HUDEP-2 (cell line): Measurements from ENCODE around the gene PTTG1.

ENCODE experiments used
- DNase-seq, 76 experiments: peaks; one replicate each; lab custom pipeline; 2025; ENCODE audit not compliant: unreplicated experiment in 76 of 76; lab: John Stamatoyannopoulos, UW

The PTTG1 gene

GRCh38 chr5:160421625-160422258, at the start of gene PTTG1:
PTTG1 (plus strand) TSS chr5:160421855; CDS start chr5:160422313, 458 bp downstream.
- DNase-seq = peak; percentile 24 to 96 (median 92)

GRCh38 chr5:160375166-160375565, 46.5 kb upstream of the PTTG1 start:
- no peak for DNase-seq

GRCh38 chr5:160375701-160376100, 46.0 kb upstream of the PTTG1 start:
- no peak for DNase-seq

- no peak for DNase-seq
Measured at GRCh38 chr5:160376416-160376815, 45.2 kb upstream of the PTTG1 start.

- no peak for DNase-seq
Measured at GRCh38 chr5:160377651-160378050, 44.0 kb upstream of the PTTG1 start.

DNA sequence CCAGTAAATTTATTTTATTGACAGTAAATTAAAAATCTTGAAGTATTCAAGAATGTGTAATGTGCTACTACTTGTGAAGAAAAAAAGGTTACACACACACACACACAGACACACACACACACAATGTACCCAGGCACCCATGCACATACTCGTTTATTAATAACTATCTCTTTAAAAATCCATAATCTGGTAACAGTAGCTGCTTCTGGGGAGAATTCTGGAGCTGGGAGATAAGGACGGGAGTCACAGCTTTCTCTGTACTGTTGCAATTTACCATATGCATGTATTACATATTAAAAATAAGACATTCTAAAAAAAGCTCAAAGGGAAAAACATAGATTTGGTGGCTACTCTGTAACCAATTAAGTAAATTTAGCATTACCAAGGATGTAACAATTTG, 43.3 kb upstream of the PTTG1 start:
- DNase-seq = peak in 14 of 76 experiments; percentile 4 to 59 (median 18)

DNA sequence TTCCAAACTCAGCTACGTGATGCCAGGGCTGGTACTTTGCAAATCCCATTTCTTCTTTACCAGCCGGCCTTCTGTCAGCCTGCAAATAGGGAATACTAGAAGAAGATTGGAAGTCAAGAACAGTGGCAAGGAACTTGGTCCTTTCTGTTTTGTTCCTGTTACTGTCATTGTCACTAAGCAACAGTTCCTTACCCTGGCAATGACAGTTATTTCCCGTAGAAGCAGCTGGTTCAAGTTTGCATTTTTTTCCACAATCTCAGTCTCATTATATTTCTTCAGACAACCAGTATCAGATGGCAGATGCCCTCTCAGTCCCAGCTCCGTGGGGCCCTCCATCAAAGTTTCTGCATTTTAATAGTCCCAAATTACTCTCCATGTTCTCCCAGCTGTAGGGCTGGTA, 42.1 kb upstream of the PTTG1 start:
- DNase-seq = no peak

DNA sequence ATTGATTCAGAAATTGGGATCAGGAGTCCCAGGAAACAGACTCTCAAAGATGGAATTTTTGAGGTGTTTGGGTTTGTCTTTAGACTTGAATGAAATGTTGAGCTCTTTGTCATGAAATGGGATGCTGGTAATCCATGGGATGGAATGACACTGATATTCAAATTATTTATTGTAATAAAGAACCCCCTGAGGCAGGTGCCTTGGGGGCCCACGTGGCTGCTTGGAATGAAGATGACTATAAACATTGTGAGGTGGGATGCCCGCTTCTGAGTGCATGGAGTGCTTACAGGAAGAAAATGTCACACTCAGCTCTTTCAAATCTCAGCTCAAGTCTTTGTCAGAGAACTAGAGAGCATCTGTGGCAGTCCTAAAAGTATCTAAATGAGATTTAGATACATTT, 41.6 kb upstream of the PTTG1 start:
- no peak for DNase-seq

GRCh38 chr5:160382346-160382745, 39.3 kb upstream of the PTTG1 start:
- DNase-seq = no peak

DNA sequence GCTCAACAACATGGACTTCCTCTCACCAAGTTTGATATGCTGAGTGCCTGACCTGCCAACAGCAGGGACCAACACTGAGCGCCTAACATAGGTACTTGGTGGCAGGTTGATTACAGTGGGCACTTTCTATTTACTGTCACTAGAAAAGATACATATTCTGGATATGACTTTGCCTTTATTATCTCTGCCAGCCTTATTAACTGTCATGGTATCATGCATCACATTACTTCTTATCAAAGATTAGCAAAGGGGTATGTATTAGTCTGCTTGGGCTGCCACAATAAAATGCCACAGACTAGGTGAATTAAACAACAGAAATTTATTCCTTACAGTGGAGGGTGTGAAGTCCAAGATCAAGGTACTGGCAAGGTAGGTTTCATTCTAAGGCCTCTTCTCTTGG, 37.0 kb upstream of the PTTG1 start:
- DNase-seq = peak in 1 of 76 experiments; percentile 18

DNA sequence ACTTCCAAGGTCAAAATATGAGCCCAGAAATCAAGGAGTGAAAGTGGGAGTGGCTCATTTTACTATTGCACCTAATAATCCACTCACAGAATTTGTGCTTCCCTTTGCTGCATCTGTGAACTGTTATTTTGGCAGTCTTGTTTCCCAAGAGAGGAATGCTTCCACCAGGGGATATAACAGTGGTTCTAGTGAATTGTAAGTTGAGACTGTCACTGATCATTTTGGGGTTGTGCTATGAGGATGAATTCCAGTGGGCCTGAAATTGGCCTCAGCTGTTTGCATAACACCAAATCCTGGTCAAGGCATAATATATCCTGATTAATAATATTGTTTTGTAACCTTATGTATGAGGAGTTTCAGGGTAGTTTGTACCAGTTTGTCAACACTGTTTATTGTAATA, 36.2 kb upstream of the PTTG1 start:
- no peak for DNase-seq

DNA sequence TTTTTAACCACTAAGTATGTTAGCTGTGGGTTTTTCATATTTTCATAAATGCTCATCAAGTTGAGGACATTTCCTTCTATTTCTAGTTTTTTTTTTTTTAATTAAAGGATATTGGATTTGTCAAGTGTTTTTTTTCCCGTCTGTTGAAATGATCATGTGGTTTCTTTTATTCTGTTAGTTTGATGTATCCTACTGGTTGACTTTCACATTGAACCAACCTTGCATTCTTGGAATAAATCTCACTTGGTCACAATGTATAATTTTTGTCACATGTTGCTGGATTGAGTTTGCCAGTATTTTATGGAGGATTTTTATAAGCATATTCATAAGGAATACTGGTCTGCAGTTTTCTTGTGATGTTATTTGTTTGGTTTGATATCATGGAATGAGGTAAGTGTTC, 34.2 kb upstream of the PTTG1 start:
- DNase-seq = no peak

GRCh38 chr5:160390787-160391696, 30.6 kb upstream of the PTTG1 start:
- DNase-seq = peak in 7 of 76 experiments; percentile 2 to 35 (median 7)

GRCh38 chr5:160395111-160395510, 26.5 kb upstream of the PTTG1 start:
- no peak for DNase-seq

DNA sequence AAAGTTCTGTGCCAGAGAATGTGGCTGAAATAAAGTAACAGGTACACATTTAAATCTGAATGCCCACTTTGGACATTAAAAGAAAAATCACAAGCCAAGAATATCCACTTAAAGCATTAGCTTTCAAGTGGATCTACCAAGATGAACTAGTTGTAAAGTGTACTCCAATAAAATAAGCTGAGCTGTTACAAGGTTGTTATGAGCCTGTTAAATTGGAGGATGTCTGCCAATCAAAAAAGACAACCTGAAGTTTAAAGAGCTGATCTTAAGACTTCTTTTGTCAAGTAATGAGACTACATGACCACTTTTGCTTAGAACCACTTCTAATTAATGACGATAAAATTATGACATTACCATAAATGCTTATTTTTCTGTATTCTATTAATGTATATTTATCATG, 24.2 kb upstream of the PTTG1 start:
- no peak for DNase-seq

DNA sequence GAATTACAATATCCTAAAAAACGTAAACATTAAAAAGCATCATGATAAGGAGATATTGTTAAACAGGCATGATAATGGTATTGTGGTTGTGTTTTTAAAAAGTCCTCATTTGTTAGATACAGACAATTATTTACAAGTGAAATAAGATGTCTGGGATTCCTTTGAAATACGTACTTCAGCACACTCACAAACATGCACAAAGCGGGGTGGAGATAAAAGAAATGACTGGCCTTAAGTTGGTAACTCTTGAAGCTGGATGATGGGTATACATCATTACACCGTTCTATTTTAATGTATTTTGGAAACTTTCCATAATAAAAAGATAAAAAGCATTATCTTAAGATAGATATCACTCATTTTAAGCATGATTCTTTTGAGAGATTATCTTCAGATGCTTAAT, 22.8 kb upstream of the PTTG1 start:
- no peak for DNase-seq

GRCh38 chr5:160399402-160400353, 22.0 kb upstream of the PTTG1 start, which contains the start of gene FAM200C:
FAM200C (minus strand) TSS chr5:160400054; CDS start chr5:160395490, 4,564 bp downstream.
- DNase-seq = peak in 73 of 76 experiments; percentile 11 to 86 (median 71)

DNA sequence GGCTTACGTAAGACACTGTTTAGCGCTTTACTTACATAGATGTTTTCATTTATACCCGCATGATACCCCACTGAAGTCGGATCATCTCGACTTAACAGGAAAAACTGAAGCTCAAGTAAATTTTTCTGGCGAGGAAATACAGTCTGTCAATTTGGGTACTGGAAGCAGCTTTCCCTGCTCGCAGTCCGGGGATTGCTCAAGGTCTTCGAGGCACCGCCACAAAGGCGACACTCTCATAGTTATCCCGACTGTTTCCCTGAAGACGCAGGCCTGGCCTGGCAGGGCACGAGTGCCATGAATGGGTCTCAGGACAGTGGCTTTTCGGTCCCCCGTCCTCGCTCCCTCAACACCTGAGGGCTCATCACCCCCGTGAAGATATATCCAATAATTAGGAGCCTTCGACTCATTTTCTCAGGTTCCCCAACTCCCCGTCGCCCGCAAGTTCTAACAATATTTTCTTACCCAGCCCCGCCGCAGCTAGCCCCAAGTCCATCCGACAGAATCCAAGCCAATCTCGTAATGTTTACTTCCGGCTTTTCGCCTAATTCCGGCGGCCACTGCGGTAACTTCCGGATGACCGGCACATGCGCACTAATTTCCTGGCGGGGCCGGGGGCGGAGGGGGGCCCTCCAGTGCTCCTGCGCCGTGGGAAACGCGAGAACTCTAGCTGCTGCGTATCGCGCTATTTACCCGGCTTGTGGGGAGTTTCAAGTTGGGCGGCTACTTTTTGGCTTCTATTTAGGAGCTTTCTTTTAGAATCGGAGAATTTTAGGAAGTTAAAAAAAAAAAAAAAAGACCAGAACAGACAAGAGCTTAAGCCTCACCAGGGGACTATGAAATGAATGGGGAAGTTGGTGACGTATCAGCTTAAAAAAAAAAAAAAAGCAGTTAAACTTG, 2.8 kb upstream of the PTTG1 start, which contains the start of gene SLU7:
Gene SLU7, minus strand, starts transcription at position 521 of the 897 bp plus-strand sequence. CDS start 3,787 bp downstream, outside the sequence.
- peak in 74 of 76 experiments; percentile 32 to 94 (median 84) for DNase-seq
